A673 (cell line): Measurements from ENCODE around the gene SND1. TPM values are rescaled to one million over a fixed set of nuclear protein-coding genes. Genes with fewer than 3 reads are reported as not detected.
A peak's percentile ranks its signal among the peaks of the same experiment; 100 is the strongest.

Experiments used
- BruUV-seq: library from RNA; stranded (reverse); fragments of 400-500 nt; replicated peaks from 2 replicates; lab custom pipeline; 2021; lab: Mats Ljungman, UMichigan
- CTCF ChIA-PET: fragments of 300-600 bp; sonication (Branson Sonifier 250); formaldehyde crosslinking; loops from one replicate; lab custom pipeline; 2022; ENCODE audit warnings: antibody characterized with exemption; lab: Charles Lee
- POLR2A ChIA-PET: fragments of 300-600 bp; sonication (Branson Sonifier 250); formaldehyde crosslinking; loops from one replicate; lab custom pipeline; 2022; ENCODE audit warnings: antibody characterized with exemption; ENCODE audit not compliant: low non-redundant PET; lab: Charles Lee
- DNase-seq: peaks from one replicate; pipeline ENCODE4 v3.0.0-alpha.2; 2015; ENCODE audit warnings: low spot score
- H3K27ac ChIP-seq: fragments of 200-600 bp; sonication (generic); 2 replicates; pipeline ENCODE4 v1.5.1; 2016; ENCODE audit warnings: mixed run types, low read depth, mild to moderate bottlenecking, mixed read lengths, antibody characterized with exemption, low read length; ENCODE audit not compliant: poor library complexity, severe bottlenecking
- H3K27me3 ChIP-seq: fragments of 200-600 bp; sonication (generic); replicated peaks from 2 replicates; pipeline ENCODE4 v1.6.1; 2017; ENCODE audit warnings: mixed run types, low read depth, mild to moderate bottlenecking, mixed read lengths, antibody characterized with exemption, low read length; ENCODE audit not compliant: insufficient read depth, poor library complexity
- H3K36me3 ChIP-seq: fragments of 200-600 bp; sonication (generic); 2 replicates; pipeline ENCODE4 v1.6.1; 2016; ENCODE audit warnings: mixed run types, mild to moderate bottlenecking, mixed read lengths, antibody characterized with exemption, low read length; ENCODE audit not compliant: insufficient read depth, poor library complexity, severe bottlenecking
- H3K4me1 ChIP-seq: fragments of 200-600 bp; sonication (generic); 2 replicates; pipeline ENCODE4 v1.6.1; 2017; ENCODE audit warnings: mixed run types, mild to moderate bottlenecking, mixed read lengths, antibody characterized with exemption, low read length; ENCODE audit not compliant: insufficient read depth, poor library complexity, severe bottlenecking
- H3K4me3 ChIP-seq: fragments of 200-600 bp; sonication (generic); 2 replicates; pipeline ENCODE4 v1.5.1; 2016; ENCODE audit warnings: low read depth, mixed run types, mild to moderate bottlenecking, mixed read lengths, low read length; ENCODE audit not compliant: poor library complexity, severe bottlenecking
- H3K9me3 ChIP-seq: fragments of 200-600 bp; sonication (generic); 2 replicates; pipeline ENCODE4 v1.6.1; 2016; ENCODE audit warnings: mixed run types, low read depth, mild to moderate bottlenecking, mixed read lengths, antibody characterized with exemption, low read length; ENCODE audit not compliant: poor library complexity, severe bottlenecking
- CTCF ChIP-seq: fragments of 300-800, 200-600 bp; sonication (generic); conservative IDR thresholded peaks from 2 replicates; pipeline ENCODE4 v1.5.1; 2017; ENCODE audit warnings: low read depth, mild to moderate bottlenecking, antibody characterized with exemption, low read length, moderate library complexity, mixed read lengths
- EZH2 ChIP-seq: fragments of 200-600 bp; sonication (generic); IDR thresholded peaks from 2 replicates; pipeline ENCODE4 v1.6.1; 2017; ENCODE audit warnings: borderline replicate concordance, low read depth, mild to moderate bottlenecking, mixed read lengths, antibody characterized with exemption, low read length; ENCODE audit not compliant: poor library complexity, severe bottlenecking
- intact Hi-C: fragments of 100-400 bp; cut with micrococcal nuclease; formaldehyde crosslinking; loops from one replicate; pipeline ENCODE4 v1.10.0; 2022; ENCODE audit not compliant: unreplicated experiment
- total RNA-seq: library from RNA; stranded (reverse); gene quantifications from 2 replicates; pipeline ENCODE4 v1.2.3, GENCODE V29; 2021

The SND1 gene
- total RNA-seq, 1 experiment from 2014 or later = 177 TPM

DNA sequence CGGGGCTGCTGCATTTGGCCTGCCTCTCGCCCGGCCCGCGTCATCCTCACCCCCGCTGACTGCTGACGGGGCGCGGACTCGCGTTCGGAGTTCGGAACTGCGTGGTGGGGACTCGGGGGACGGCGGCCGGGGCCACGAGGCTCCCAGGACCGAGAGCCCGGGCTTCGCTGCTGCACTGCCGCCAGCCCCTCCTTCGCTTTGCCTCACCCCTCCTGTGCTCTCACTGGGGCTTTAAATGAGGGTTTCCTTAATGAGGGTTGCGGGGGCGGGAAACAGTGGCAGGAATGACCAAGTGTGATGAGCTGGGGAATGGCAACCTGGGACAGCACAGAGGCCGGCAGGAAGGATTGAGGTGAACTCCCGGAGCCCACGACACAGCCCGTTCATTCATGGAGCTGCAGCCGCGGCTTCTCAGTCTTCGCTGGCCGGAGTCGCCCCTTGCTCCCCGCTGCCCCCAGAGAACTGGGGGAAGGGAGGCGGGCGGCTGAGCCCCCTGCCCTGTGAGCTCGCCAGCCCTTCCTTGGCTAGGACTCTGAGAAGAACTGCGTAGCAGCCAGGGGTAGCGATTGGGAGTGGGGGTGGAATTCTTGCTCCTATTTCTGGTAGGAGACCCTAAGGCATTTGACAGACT is 380.7 kb downstream of the SND1 start:
- H3K27ac ChIP-seq = no peak overlapping the region
- intact Hi-C loops = no loop called here
- ChIA-PET CTCF (no interaction called here), POLR2A (no interaction called here)
- peak overlapping the region; percentile 65 for H3K4me3 ChIP-seq
- no TSS peak for BruUV-seq
- H3K36me3 ChIP-seq = no peaks in the 10 kb centered on the region
- DNase-seq = peak; percentile 45
- no peaks in the 10 kb centered on the region for H3K9me3 ChIP-seq
- TF ChIP-seq CTCF (no peak), EZH2 (no peak)
- H3K4me1 ChIP-seq = peaks cover 13% of the 10 kb centered on the region
- no peaks in the 10 kb centered on the region for H3K27me3 ChIP-seq

GRCh38 chr7:128033246-128033645 is 381.3 kb downstream of the SND1 start:
- CTCF ChIA-PET = no interaction called here
- Histone ChIP-seq H3K36me3 (no peaks in the 10 kb centered on the region), H3K27ac (no peak overlapping the region), H3K4me3 (no peak overlapping the region), H3K4me1 (peaks cover 8% of the 10 kb centered on the region), H3K9me3 (no peaks in the 10 kb centered on the region), H3K27me3 (no peaks in the 10 kb centered on the region)
- no TSS peak for BruUV-seq
- intact Hi-C loops = no loop called here
- POLR2A ChIA-PET = no interaction called here
- no peak for TF ChIP-seq CTCF
- TF ChIP-seq EZH2 = no peak
- DNase-seq = no peak

DNA sequence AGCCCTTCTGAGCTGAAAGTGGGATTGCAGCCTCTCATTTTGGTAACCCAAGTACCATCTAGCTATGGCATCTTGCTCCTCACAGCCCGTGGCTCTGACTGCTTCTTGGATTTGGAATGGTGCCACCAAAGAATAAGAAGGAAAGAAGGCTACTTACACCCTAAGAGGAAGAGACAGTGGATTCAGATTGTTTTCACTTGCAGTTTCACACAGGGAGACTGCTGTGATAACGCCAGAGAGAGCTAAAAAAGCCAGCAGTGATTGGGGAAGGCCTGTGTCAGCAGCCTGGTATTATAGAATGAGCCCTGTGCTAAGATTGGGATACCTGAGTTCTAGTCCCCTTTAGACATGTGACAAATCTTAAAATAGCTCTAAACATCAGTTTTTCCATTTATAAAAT is 382.8 kb downstream of the SND1 start:
- H3K4me3 ChIP-seq = no peak overlapping the region
- no peaks in the 10 kb centered on the region for H3K9me3 ChIP-seq
- intact Hi-C loops = loop anchor here (2.0 kb wide), 2 partner anchors 174 to 326 kb away; no protein-coding TSS in a partner anchor
- POLR2A ChIA-PET = no interaction called here
- CTCF ChIA-PET = interaction anchor here (2.7 kb wide), 1 partner anchor 175 kb away, joined by 9 read pairs; no protein-coding TSS in a partner anchor
- DNase-seq = no peak
- peaks cover 3% of the 10 kb centered on the region for H3K4me1 ChIP-seq
- no peak overlapping the region for H3K27ac ChIP-seq
- H3K27me3 ChIP-seq = no peaks in the 10 kb centered on the region
- BruUV-seq = no TSS peak
- no peaks in the 10 kb centered on the region for H3K36me3 ChIP-seq
- TF ChIP-seq CTCF = no peak
- no peak for TF ChIP-seq EZH2
